Keratinocyte (primary cell): ENCODE measurements around the gene TUBA4B. TPM values are rescaled to one million over a fixed set of nuclear protein-coding genes. Genes with fewer than 3 reads are reported as not detected.
A peak's percentile ranks its signal among the peaks of the same experiment; 100 is the strongest.

Source experiments
- DNase-seq: peaks from one replicate; pipeline ENCODE4 v3.0.0-alpha.2; 2011; ENCODE audit warnings: low read depth, missing footprints, low spot score
- FAIRE-seq: peaks from 2 replicates; lab custom pipeline; 2011; peaks lifted over from hg19 to GRCh38; lab: Jason Lieb, UNC
- H2AFZ ChIP-seq: 2 replicates; pipeline ENCODE4 v1.6.0; 2012; ENCODE audit warnings: low read length, control low read depth, inconsistent platforms; ENCODE audit not compliant: control insufficient read depth
- H3K27ac ChIP-seq: 2 replicates; pipeline ENCODE4 v1.5.1; 2011; ENCODE audit warnings: low read length; ENCODE audit not compliant: control insufficient read depth, insufficient read depth
- H3K27me3 ChIP-seq: 3 replicates; pipeline ENCODE4 v1.6.0; 2011; ENCODE audit warnings: low read length; ENCODE audit not compliant: control insufficient read depth, insufficient read depth; ENCODE audit errors: extremely low read depth
- H3K36me3 ChIP-seq, 2 experiments: 2 replicates in 1 of 2; 3 replicates in 1 of 2; pipeline ENCODE4 v1.5.1; 2011; ENCODE audit warnings: low read length in 2 of 2, mild to moderate bottlenecking in 1 of 2; ENCODE audit not compliant: control insufficient read depth in 2 of 2, insufficient read depth in 2 of 2; ENCODE audit errors: extremely low read depth in 1 of 2
- H3K4me1 ChIP-seq: 3 replicates; pipeline ENCODE4 v1.5.1; 2011; ENCODE audit warnings: low read length; ENCODE audit not compliant: control insufficient read depth, insufficient read depth; ENCODE audit errors: extremely low read depth
- H3K4me2 ChIP-seq: 3 replicates; pipeline ENCODE4 v1.6.0; 2011; ENCODE audit warnings: low read depth, low read length; ENCODE audit not compliant: control insufficient read depth, insufficient read depth; ENCODE audit errors: extremely low read depth
- H3K4me3 ChIP-seq, 3 experiments: fragments of 200-600 bp in 1 of 3; sonication (generic) in 1 of 3; 2 replicates in 2 of 3; 3 replicates in 1 of 3; pipeline ENCODE4 v1.5.1; 2011 to 2016; ENCODE audit warnings: low read length in 3 of 3, mild to moderate bottlenecking in 3 of 3, control low read depth in 2 of 3, inconsistent platforms in 1 of 3, low read depth in 1 of 3, mixed read lengths in 1 of 3, mixed run types in 1 of 3, moderate library complexity in 1 of 3; ENCODE audit not compliant: control insufficient read depth in 2 of 3, insufficient read depth in 2 of 3; ENCODE audit errors: extremely low read depth in 1 of 3
- H3K79me2 ChIP-seq: 2 replicates; pipeline ENCODE4 v1.6.0; 2012; ENCODE audit warnings: low read length; ENCODE audit not compliant: control insufficient read depth, insufficient read depth
- H3K9ac ChIP-seq: 3 replicates; pipeline ENCODE4 v1.6.0; 2011; ENCODE audit warnings: low read length; ENCODE audit not compliant: control insufficient read depth, insufficient read depth; ENCODE audit errors: extremely low read depth
- H3K9me1 ChIP-seq: 3 replicates; pipeline ENCODE4 v1.6.0; 2011; ENCODE audit warnings: low read length; ENCODE audit not compliant: control insufficient read depth, insufficient read depth; ENCODE audit errors: extremely low read depth
- H3K9me3 ChIP-seq: 2 replicates; pipeline ENCODE4 v1.5.1; 2012; ENCODE audit warnings: low read depth, low read length; ENCODE audit not compliant: control insufficient read depth
- H4K20me1 ChIP-seq: 3 replicates; pipeline ENCODE4 v1.6.0; 2011; ENCODE audit warnings: low read length; ENCODE audit not compliant: control insufficient read depth, insufficient read depth; ENCODE audit errors: extremely low read depth
- EZH2 ChIP-seq: IDR thresholded peaks from one replicate; pipeline ENCODE4 v1.6.1; 2012; ENCODE audit warnings: inconsistent platforms, mild to moderate bottlenecking, low read length, moderate library complexity
- dilution Hi-C: fragments of 300-500 bp; cut with MboI; formaldehyde crosslinking; loops from one replicate; pipeline ENCODE4 v1.7.0; 2020; ENCODE audit warnings: low sequenced_read_pairs; ENCODE audit not compliant: extremely low pct_ligation_motif_present
- polyA plus RNA-seq, 5 experiments: library from polyadenylated mRNA; depleted of rRNA in 3 of 5; stranded (reverse) in 3 of 5; stranded (forward) in 1 of 5; unstranded in 1 of 5; fragments of >200 nt; gene quantifications; 1 replicate in 1 of 5; 2 replicates in 3 of 5; 3 replicates in 1 of 5; pipeline versions ENCODE4 v1.2.1 to v1.2.3, GENCODE V29; 2011 to 2012; ENCODE audit warnings: missing spikeins in 2 of 5, low read depth in 1 of 5, low replicate concordance in 1 of 5
- TF ChIP-seq, protein P1 (sequence below), 3 experiments: IDR thresholded peaks in 1 of 3; conservative IDR thresholded peaks in 1 of 3; optimal IDR thresholded peaks in 1 of 3; 2 replicates in 2 of 3; 3 replicates in 1 of 3; pipeline versions ENCODE3 to v1.5.1; 2011; ENCODE audit warnings: low read length in 3 of 3, mild to moderate bottlenecking in 3 of 3, moderate library complexity in 2 of 3, control low read depth in 1 of 3, inconsistent platforms in 1 of 3; ENCODE audit not compliant: insufficient read depth in 2 of 3; ENCODE audit errors: extremely low read depth in 1 of 3

The TUBA4B gene
- polyA plus RNA-seq, 1 donor (not counting 4 experiments of a cell fraction or from before 2014, with no cell fraction given): not detected

DNA sequence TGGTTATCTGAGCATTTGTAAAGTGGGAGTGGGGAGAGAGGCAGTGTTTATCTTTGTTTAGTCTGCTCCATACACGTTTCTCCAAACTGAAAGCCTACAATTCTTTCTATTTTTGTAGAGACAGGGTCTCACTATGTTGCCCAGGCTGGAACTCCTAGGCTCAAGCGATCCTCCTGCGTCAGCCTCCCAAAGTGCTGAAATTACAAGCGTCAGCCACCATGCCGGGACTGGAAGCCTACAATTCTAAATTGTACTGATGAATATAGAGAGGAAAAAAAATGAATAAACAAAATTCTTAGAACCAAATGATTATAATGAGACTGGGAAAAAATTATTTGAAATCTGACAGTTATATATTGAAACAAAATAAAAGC lies 47.9 kb upstream of the TUBA4B start:
- peaks cover 7 to 13% of the 10 kb centered on the region in 2 experiments for H3K36me3 ChIP-seq
- dilution Hi-C loops: no loop called here
- no peaks in the 10 kb centered on the region for H4K20me1 ChIP-seq
- no peaks in the 10 kb centered on the region for H3K79me2 ChIP-seq
- no peak overlapping the region for H3K27ac ChIP-seq
- H3K9me1 ChIP-seq: no peaks in the 10 kb centered on the region
- H3K9me3 ChIP-seq: no peaks in the 10 kb centered on the region
- H3K4me3 ChIP-seq: no peak overlapping the region
- H3K9ac ChIP-seq: no peak overlapping the region
- no peak for TF ChIP-seq EZH2
- TF ChIP-seq, protein P1, sequence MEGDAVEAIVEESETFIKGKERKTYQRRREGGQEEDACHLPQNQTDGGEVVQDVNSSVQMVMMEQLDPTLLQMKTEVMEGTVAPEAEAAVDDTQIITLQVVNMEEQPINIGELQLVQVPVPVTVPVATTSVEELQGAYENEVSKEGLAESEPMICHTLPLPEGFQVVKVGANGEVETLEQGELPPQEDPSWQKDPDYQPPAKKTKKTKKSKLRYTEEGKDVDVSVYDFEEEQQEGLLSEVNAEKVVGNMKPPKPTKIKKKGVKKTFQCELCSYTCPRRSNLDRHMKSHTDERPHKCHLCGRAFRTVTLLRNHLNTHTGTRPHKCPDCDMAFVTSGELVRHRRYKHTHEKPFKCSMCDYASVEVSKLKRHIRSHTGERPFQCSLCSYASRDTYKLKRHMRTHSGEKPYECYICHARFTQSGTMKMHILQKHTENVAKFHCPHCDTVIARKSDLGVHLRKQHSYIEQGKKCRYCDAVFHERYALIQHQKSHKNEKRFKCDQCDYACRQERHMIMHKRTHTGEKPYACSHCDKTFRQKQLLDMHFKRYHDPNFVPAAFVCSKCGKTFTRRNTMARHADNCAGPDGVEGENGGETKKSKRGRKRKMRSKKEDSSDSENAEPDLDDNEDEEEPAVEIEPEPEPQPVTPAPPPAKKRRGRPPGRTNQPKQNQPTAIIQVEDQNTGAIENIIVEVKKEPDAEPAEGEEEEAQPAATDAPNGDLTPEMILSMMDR (optimal IDR thresholded peaks at IDR 0.05 in 1 of 3, IDR thresholded peaks at IDR 0.05 in 1 of 3, conservative IDR thresholded peaks at IDR 0.05 in 1 of 3; ENCODE audit: extremely low read depth in 1 of 3, insufficient read depth in 2 of 3, low read length in 3 of 3): no peak
- H3K27me3 ChIP-seq: no peaks in the 10 kb centered on the region
- no peak overlapping the region for H2AFZ ChIP-seq
- FAIRE-seq (no peak), DNase-seq (no peak)
- peaks cover 16% of the 10 kb centered on the region for H3K4me1 ChIP-seq
- H3K4me2 ChIP-seq: no peak overlapping the region

GRCh38 chr2:219205981-219206327 lies 47.1 kb upstream of the TUBA4B start:
- no peak overlapping the region for H3K27ac ChIP-seq
- dilution Hi-C loops: no loop called here
- DNase-seq (no peak), FAIRE-seq (peak; percentile 55)
- H3K79me2 ChIP-seq: no peaks in the 10 kb centered on the region
- peak overlapping the region; percentile 45 to 66 (median 62) for H3K4me3 ChIP-seq
- H3K9me3 ChIP-seq: no peaks in the 10 kb centered on the region
- H3K4me2 ChIP-seq: peak overlapping the region; percentile 83
- H4K20me1 ChIP-seq: no peaks in the 10 kb centered on the region
- no peaks in the 10 kb centered on the region for H3K27me3 ChIP-seq
- H3K4me1 ChIP-seq: peaks cover 16% of the 10 kb centered on the region
- peaks cover 7 to 13% of the 10 kb centered on the region in 2 experiments for H3K36me3 ChIP-seq
- H3K9me1 ChIP-seq: no peaks in the 10 kb centered on the region
- H2AFZ ChIP-seq: peak overlapping the region; percentile 89
- TF ChIP-seq, protein P1 (optimal IDR thresholded peaks at IDR 0.05 in 1 of 3, IDR thresholded peaks at IDR 0.05 in 1 of 3, conservative IDR thresholded peaks at IDR 0.05 in 1 of 3; ENCODE audit: extremely low read depth in 1 of 3, insufficient read depth in 2 of 3, low read length in 3 of 3): no peak
- no peak for TF ChIP-seq EZH2
- peak overlapping the region; percentile 70 for H3K9ac ChIP-seq
